H1 (cell line): ENCODE results near the gene MYRF. TPM values are rescaled to one million over a fixed set of nuclear protein-coding genes. Genes with fewer than 3 reads are reported as not detected.

ENCODE experiments used
- CTCF ChIA-PET: fragments of 300-600 bp; sonication (Branson Sonifier 250); formaldehyde crosslinking; loops from one replicate; lab custom pipeline; 2021; ENCODE audit not compliant: partially characterized antibody; lab: Charles Lee
- POLR2A ChIA-PET: fragments of 300-600 bp; sonication (Branson Sonifier 250); formaldehyde crosslinking; loops from one replicate; lab custom pipeline; 2021; ENCODE audit warnings: inconsistent platforms; ENCODE audit not compliant: partially characterized antibody; lab: Charles Lee
- DNase-seq, 2 experiments: peaks; one replicate each; pipeline versions ENCODE4 v3.0.0 to v3.0.0-alpha.2; 2010 to 2022; ENCODE audit warnings: low spot score in 2 of 2, low read depth in 1 of 2, mixed read lengths in 1 of 2
- FAIRE-seq: peaks from 2 replicates; lab custom pipeline; 2011; peaks lifted over from hg19 to GRCh38; lab: Jason Lieb, UNC
- H2AFZ ChIP-seq: 2 replicates; pipeline ENCODE4 v1.8.1; 2012; ENCODE audit warnings: low read length, inconsistent platforms
- H2AK5ac ChIP-seq: 2 replicates; pipeline ENCODE4 v1.6.1; 2013; ENCODE audit warnings: low read depth, low read length
- H2BK120ac ChIP-seq: replicated peaks from 2 replicates; pipeline ENCODE3; 2013; ENCODE audit warnings: low read depth, low read length, inconsistent platforms
- H2BK12ac ChIP-seq: 2 replicates; pipeline ENCODE4 v1.6.1; 2013; ENCODE audit warnings: low read depth, low read length
- H2BK15ac ChIP-seq: 2 replicates; pipeline ENCODE4 v1.6.1; 2013; ENCODE audit warnings: low read length
- H2BK20ac ChIP-seq: 2 replicates; pipeline ENCODE4 v1.6.1; 2013; ENCODE audit warnings: low read length
- H2BK5ac ChIP-seq: 2 replicates; pipeline ENCODE4 v1.6.1; 2013; ENCODE audit warnings: low read depth, low read length
- H3K14ac ChIP-seq: 2 replicates; pipeline ENCODE4 v1.6.1; 2013; ENCODE audit warnings: inconsistent platforms; ENCODE audit not compliant: insufficient read length
- H3K18ac ChIP-seq: 2 replicates; pipeline ENCODE4 v1.6.1; 2013; ENCODE audit warnings: low read length; ENCODE audit errors: extremely low read depth
- H3K23ac ChIP-seq: 2 replicates; pipeline ENCODE4 v1.6.1; 2013; ENCODE audit warnings: inconsistent platforms; ENCODE audit not compliant: insufficient read length
- H3K23me2 ChIP-seq: 2 replicates; pipeline ENCODE4 v1.6.1; 2013; ENCODE audit warnings: low read depth, low read length
- H3K27ac ChIP-seq: 2 replicates; pipeline ENCODE4 v1.6.1; 2011; ENCODE audit warnings: low read depth, low read length, inconsistent platforms
- H3K27me3 ChIP-seq, 4 experiments: replicated peaks in 1 of 4; 1 replicate in 1 of 4; 2 replicates in 3 of 4; pipeline versions ENCODE4 v1.6.1 to v1.8.1; 2011 to 2013; ENCODE audit warnings: low read length in 3 of 4, mild to moderate bottlenecking in 3 of 4, inconsistent platforms in 2 of 4, mixed read lengths in 2 of 4, moderate library complexity in 1 of 4; ENCODE audit not compliant: control insufficient read depth in 3 of 4, insufficient read depth in 3 of 4; ENCODE audit errors: extremely low read depth in 1 of 4
- H3K36me3 ChIP-seq, 4 experiments: 2 replicates each; pipeline versions ENCODE4 v1.6.1 to v1.8.1; 2011 to 2013; ENCODE audit warnings: mild to moderate bottlenecking in 4 of 4, low read length in 3 of 4, moderate library complexity in 2 of 4, control low read depth in 1 of 4, inconsistent platforms in 1 of 4; ENCODE audit not compliant: insufficient read depth in 4 of 4, control insufficient read depth in 2 of 4
- H3K4ac ChIP-seq: replicated peaks from 2 replicates; pipeline ENCODE3; 2013; ENCODE audit warnings: low read length, low read depth, mixed read lengths, inconsistent platforms; ENCODE audit not compliant: insufficient read length
- H3K4me1 ChIP-seq, 4 experiments: replicated peaks in 1 of 4; 1 replicate in 1 of 4; 2 replicates in 3 of 4; pipeline versions ENCODE4 v1.6.1 to v1.8.1; 2011 to 2013; ENCODE audit warnings: low read length in 3 of 4, inconsistent platforms in 2 of 4, mixed read lengths in 1 of 4; ENCODE audit not compliant: insufficient read depth in 4 of 4, control insufficient read depth in 3 of 4
- H3K4me2 ChIP-seq, 2 experiments: 2 replicates each; pipeline versions ENCODE4 v1.6.1 to v1.8.1; 2011 to 2013; ENCODE audit warnings: low read depth in 2 of 2, low read length in 2 of 2, control low read depth in 1 of 2, inconsistent platforms in 1 of 2, mild to moderate bottlenecking in 1 of 2; ENCODE audit not compliant: insufficient read depth in 1 of 2
- H3K4me3 ChIP-seq, 4 experiments: fragments of 200-600, 300-600 bp in 1 of 4; sonication (generic), shearing (Covaris generic), sonication (Bioruptor Twin) in 1 of 4; 2 replicates each; pipeline versions ENCODE4 v1.5.1 to v1.8.1; 2011 to 2016; ENCODE audit warnings: low read length in 4 of 4, low read depth in 3 of 4, control low read depth in 2 of 4, inconsistent platforms in 2 of 4, mild to moderate bottlenecking in 2 of 4, mixed read lengths in 1 of 4, moderate library complexity in 1 of 4; ENCODE audit not compliant: insufficient read depth in 2 of 4; ENCODE audit errors: extremely low read depth in 1 of 4
- H3K56ac ChIP-seq: replicated peaks from 2 replicates; pipeline ENCODE3; 2013; ENCODE audit warnings: low read depth, mild to moderate bottlenecking, mixed read lengths, low read length, inconsistent platforms; ENCODE audit not compliant: insufficient read length
- H3K79me1 ChIP-seq: 2 replicates; pipeline ENCODE4 v1.6.1; 2013; ENCODE audit warnings: low read depth, low read length, control low read depth
- H3K79me2 ChIP-seq, 2 experiments: 2 replicates each; pipeline versions ENCODE4 v1.6.1 to v1.8.1; 2012 to 2013; ENCODE audit warnings: low read length in 2 of 2, mild to moderate bottlenecking in 2 of 2, inconsistent platforms in 1 of 2; ENCODE audit not compliant: insufficient read depth in 2 of 2, control insufficient read depth in 1 of 2
- H3K9ac ChIP-seq, 4 experiments: replicated peaks in 1 of 4; 1 replicate in 1 of 4; 2 replicates in 3 of 4; pipeline versions ENCODE4 v1.6.1 to v1.8.1; 2011 to 2013; ENCODE audit warnings: low read depth in 3 of 4, low read length in 3 of 4, control low read depth in 2 of 4, mild to moderate bottlenecking in 2 of 4, moderate library complexity in 2 of 4, inconsistent platforms in 1 of 4; ENCODE audit errors: extremely low read depth in 1 of 4
- H3K9me3 ChIP-seq, 2 experiments: 2 replicates each; pipeline versions ENCODE4 v1.6.1 to v1.8.1; 2012 to 2013; ENCODE audit warnings: mild to moderate bottlenecking in 2 of 2, moderate library complexity in 2 of 2, control low read depth in 1 of 2, inconsistent platforms in 1 of 2, low read depth in 1 of 2, low read length in 1 of 2, mixed read lengths in 1 of 2; ENCODE audit not compliant: insufficient read depth in 2 of 2
- H4K20me1 ChIP-seq, 2 experiments: replicated peaks in 1 of 2; 2 replicates each; pipeline versions ENCODE3 to v1.8.1; 2011 to 2013; ENCODE audit warnings: inconsistent platforms in 2 of 2, low read length in 2 of 2, mild to moderate bottlenecking in 1 of 2; ENCODE audit not compliant: insufficient read depth in 2 of 2, control insufficient read depth in 1 of 2
- H4K5ac ChIP-seq: 2 replicates; pipeline ENCODE4 v1.6.1; 2013; ENCODE audit warnings: low read length, low read depth, mixed read lengths, inconsistent platforms; ENCODE audit not compliant: insufficient read length
- H4K8ac ChIP-seq: 2 replicates; pipeline ENCODE4 v1.8.0; 2013; ENCODE audit warnings: mild to moderate bottlenecking, moderate library complexity, low read length, inconsistent platforms; ENCODE audit not compliant: insufficient read depth; ENCODE audit errors: extremely low read depth
- H4K91ac ChIP-seq: replicated peaks from 2 replicates; pipeline ENCODE3; 2013; ENCODE audit warnings: low read length, mixed read lengths, inconsistent platforms; ENCODE audit not compliant: insufficient read length
- BACH1 ChIP-seq: IDR thresholded peaks from 2 replicates; pipeline ENCODE4 v1.6.1; 2012; ENCODE audit warnings: low read length, improper control_type of control experiment
- KDM4A ChIP-seq: IDR thresholded peaks from one replicate; pipeline ENCODE4 v1.7.1; 2012; ENCODE audit warnings: low read depth, mild to moderate bottlenecking, moderate library complexity, low read length, inconsistent platforms; ENCODE audit not compliant: severe bottlenecking
- WGBS, 2 experiments: shearing (Covaris generic) in 1 of 2; methylation state at CpG; one replicate each; pipeline versions ENCODE4 v1.1.6 to v1.1.7; 2013 to 2015; ENCODE audit warnings: low lambda C conversion rate in 2 of 2, mixed read lengths in 2 of 2, inconsistent platforms in 1 of 2, low coverage in 1 of 2, missing lambda C conversion rate in 1 of 2; ENCODE audit not compliant: insufficient replicate concordance in 2 of 2, insufficient coverage in 1 of 2, insufficient read length in 1 of 2; ENCODE audit errors: extremely low coverage in 1 of 2, missing lambda C conversion rate in 1 of 2; 5-methylcytosine and 5-hydroxymethylcytosine counted together
- polyA plus RNA-seq, 7 experiments: library from polyadenylated mRNA; depleted of rRNA in 3 of 7; stranded (reverse) in 5 of 7; unstranded in 2 of 7; fragments of >200 nt in 5 of 7; fragments of 200-250 nt in 2 of 7; gene quantifications; 1 replicate in 5 of 7; 2 replicates in 1 of 7; 4 replicates in 1 of 7; pipeline versions ENCODE4 v1.2.1 to v1.2.3, GENCODE V29; 2011 to 2013; ENCODE audit warnings: missing spikeins in 2 of 7, mixed read lengths in 2 of 7
- total RNA-seq: library from RNA; stranded (reverse); fragmentation: NEBNext Ultra II Directional; extraction: Animal tissue kit (Norgen Biotek cat#: 25700); gene quantifications from 2 replicates; pipeline ENCODE4 v1.2.1, GENCODE V29; 2021
- TF ChIP-seq, protein P1 (sequence below): IDR thresholded peaks from 2 replicates; pipeline ENCODE4 v1.6.1; 2012; ENCODE audit warnings: inconsistent platforms
- TF ChIP-seq, protein P2 (sequence below), 3 experiments: IDR thresholded peaks; 1 replicate in 2 of 3; 2 replicates in 1 of 3; pipeline versions ENCODE4 v1.5.1 to v1.6.1; 2011; ENCODE audit warnings: low read length in 3 of 3, mild to moderate bottlenecking in 3 of 3, inconsistent platforms in 2 of 3, low read depth in 1 of 3, moderate library complexity in 1 of 3; ENCODE audit not compliant: insufficient read depth in 1 of 3; ENCODE audit errors: control extremely low read depth in 1 of 3

MYRF gene
- total and polyA plus RNA-seq, 2 of the 8 experiments (the other 6 are each of a cell fraction or from before 2014, with no cell fraction given): 6.0 to 6.1 TPM

GRCh38 chr11:61781585-61781984, 29.1 kb downstream of the MYRF start:
- Histone ChIP-seq H4K5ac (no peak overlapping the region), H3K18ac (no peak overlapping the region), H3K27ac (no peak overlapping the region), H3K4me3 (no peak overlapping the region), H3K56ac (no peak overlapping the region), H2AK5ac (no peak overlapping the region), H3K9me3 (no peaks in the 10 kb centered on the region), H3K36me3 (peaks cover 4 to 12% (median 4%) of the 10 kb centered on the region in 4 experiments; a peak in 5 of 8 replicates), H2BK20ac (no peak overlapping the region), H4K20me1 (peaks cover 0 to 8% of the 10 kb centered on the region in 2 experiments), H2BK120ac (no peak overlapping the region), H2AFZ (no peak overlapping the region), H4K91ac (no peak overlapping the region), H3K27me3 (no peaks in the 10 kb centered on the region; a peak in 1 of 7 replicates), H3K23ac (no peak overlapping the region), H3K4me2 (no peak overlapping the region), H3K4me1 (peaks cover 0 to 7% (median 5%) of the 10 kb centered on the region in 4 experiments; a peak in 6 of 7 replicates), H2BK5ac (no peak overlapping the region), H3K79me2 (no peaks in the 10 kb centered on the region), H3K14ac (no peak overlapping the region), H2BK15ac (no peak overlapping the region), H2BK12ac (no peak overlapping the region), H4K8ac (no peak overlapping the region), H3K79me1 (no peaks in the 10 kb centered on the region), H3K9ac (no peak overlapping the region), H3K4ac (no peak overlapping the region), H3K23me2 (no peaks in the 10 kb centered on the region)
- ChIA-PET CTCF (interaction anchor here (0.5 to 7.2 kb wide), 5 partner anchors 11 to 48 kb away, joined by 3 to 48 read pairs (median 3); partner anchors contain the start of genes FEN1, MYRF and TMEM258), POLR2A (interaction anchor here (2.3 to 5.2 kb wide), 2 partner anchors 9 to 15 kb away, joined by 10 to 56 read pairs; partner anchors contain the start of genes FEN1 and TMEM258)
- FAIRE-seq: no peak
- TF ChIP-seq, protein P1, sequence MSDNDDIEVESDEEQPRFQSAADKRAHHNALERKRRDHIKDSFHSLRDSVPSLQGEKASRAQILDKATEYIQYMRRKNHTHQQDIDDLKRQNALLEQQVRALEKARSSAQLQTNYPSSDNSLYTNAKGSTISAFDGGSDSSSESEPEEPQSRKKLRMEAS: no peak
- no peak for TF ChIP-seq KDM4A
- TF ChIP-seq, protein P2, sequence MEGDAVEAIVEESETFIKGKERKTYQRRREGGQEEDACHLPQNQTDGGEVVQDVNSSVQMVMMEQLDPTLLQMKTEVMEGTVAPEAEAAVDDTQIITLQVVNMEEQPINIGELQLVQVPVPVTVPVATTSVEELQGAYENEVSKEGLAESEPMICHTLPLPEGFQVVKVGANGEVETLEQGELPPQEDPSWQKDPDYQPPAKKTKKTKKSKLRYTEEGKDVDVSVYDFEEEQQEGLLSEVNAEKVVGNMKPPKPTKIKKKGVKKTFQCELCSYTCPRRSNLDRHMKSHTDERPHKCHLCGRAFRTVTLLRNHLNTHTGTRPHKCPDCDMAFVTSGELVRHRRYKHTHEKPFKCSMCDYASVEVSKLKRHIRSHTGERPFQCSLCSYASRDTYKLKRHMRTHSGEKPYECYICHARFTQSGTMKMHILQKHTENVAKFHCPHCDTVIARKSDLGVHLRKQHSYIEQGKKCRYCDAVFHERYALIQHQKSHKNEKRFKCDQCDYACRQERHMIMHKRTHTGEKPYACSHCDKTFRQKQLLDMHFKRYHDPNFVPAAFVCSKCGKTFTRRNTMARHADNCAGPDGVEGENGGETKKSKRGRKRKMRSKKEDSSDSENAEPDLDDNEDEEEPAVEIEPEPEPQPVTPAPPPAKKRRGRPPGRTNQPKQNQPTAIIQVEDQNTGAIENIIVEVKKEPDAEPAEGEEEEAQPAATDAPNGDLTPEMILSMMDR (IDR thresholded peaks at IDR 0.05; ENCODE audit: control extremely low read depth in 1 of 3, insufficient read depth in 1 of 3, low read depth in 1 of 3, low read length in 3 of 3): no peak
- TF ChIP-seq BACH1: no peak
- DNase-seq: no peak
- 92% methylated on average over 5 of the region's 5 CpGs; no CpG with 5 or more reads in 1 of the 2 experiments for WGBS, 2 experiments
